ENCODE data around the gene GNAQ.

GNAQ gene

GRCh38 chr9:77710965-77711648, 320.5 kb downstream of the GNAQ start:
- no peak for TF ChIP-seq REST (IDR thresholded peaks at IDR 0.05; ENCODE audit: low read depth)
- TF ChIP-seq YY1 (IDR thresholded peaks at IDR 0.05; ENCODE audit: low read depth) = no peak
- TF ChIP-seq USF1 (IDR thresholded peaks at IDR 0.05) = no peak
- TF ChIP-seq EP300 (IDR thresholded peaks at IDR 0.05; ENCODE audit: borderline replicate concordance) = no peak
- no peak for TF ChIP-seq CEBPB (IDR thresholded peaks at IDR 0.05)
- no peak for TF ChIP-seq ZBTB7A (IDR thresholded peaks at IDR 0.05; ENCODE audit: low read depth)
- no peak for TF ChIP-seq TAF1 (IDR thresholded peaks at IDR 0.05; ENCODE audit: low read depth)
- no peak for TF ChIP-seq CREB1 (IDR thresholded peaks at IDR 0.05; ENCODE audit: low read depth)
- no peak for TF ChIP-seq TCF12 (IDR thresholded peaks at IDR 0.05; ENCODE audit: low read depth)
- no peak for TF ChIP-seq NFIC (IDR thresholded peaks at IDR 0.05)
- TF ChIP-seq RAD21 (IDR thresholded peaks at IDR 0.05; ENCODE audit: low read depth) = no peak
- TF ChIP-seq EGR1 (IDR thresholded peaks at IDR 0.05) = no peak
- TF ChIP-seq FOXM1 (IDR thresholded peaks at IDR 0.05; ENCODE audit: borderline replicate concordance, low read depth) = no peak
- no peak for TF ChIP-seq TEAD4 (IDR thresholded peaks at IDR 0.05)
- no peak for TF ChIP-seq MAX (IDR thresholded peaks at IDR 0.05)

DNA sequence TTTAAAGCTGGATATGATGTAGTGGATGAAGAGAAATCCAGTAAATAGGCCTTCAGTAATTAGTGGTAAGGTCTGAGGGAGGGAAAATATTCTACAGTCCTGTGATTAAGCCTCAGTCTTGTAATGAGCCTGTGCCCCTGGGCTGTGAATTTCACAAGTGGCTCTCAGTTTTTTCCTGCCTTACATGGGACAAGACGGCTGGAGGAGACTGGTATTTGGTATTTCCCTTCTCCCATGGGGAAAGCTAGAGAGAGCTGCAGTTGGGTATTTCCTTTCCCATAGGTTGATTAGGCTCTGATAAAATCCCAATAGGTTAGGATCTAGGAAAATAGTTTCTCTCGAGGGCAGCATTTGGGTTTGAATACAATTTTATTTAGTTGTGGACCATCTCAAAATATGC, 321.3 kb downstream of the GNAQ start:
- TF ChIP-seq EGR1 (IDR thresholded peaks at IDR 0.05) (no peak), REST (IDR thresholded peaks at IDR 0.05; ENCODE audit: low read depth) (no peak), USF1 (IDR thresholded peaks at IDR 0.05) (no peak), CREB1 (IDR thresholded peaks at IDR 0.05; ENCODE audit: low read depth) (no peak), CEBPB (IDR thresholded peaks at IDR 0.05) (no peak), TAF1 (IDR thresholded peaks at IDR 0.05; ENCODE audit: low read depth) (no peak), ZBTB7A (IDR thresholded peaks at IDR 0.05; ENCODE audit: low read depth) (no peak), MAX (IDR thresholded peaks at IDR 0.05) (no peak), NFIC (IDR thresholded peaks at IDR 0.05) (no peak), TCF12 (IDR thresholded peaks at IDR 0.05; ENCODE audit: low read depth) (no peak), EP300 (IDR thresholded peaks at IDR 0.05; ENCODE audit: borderline replicate concordance) (no peak), FOXM1 (IDR thresholded peaks at IDR 0.05; ENCODE audit: borderline replicate concordance, low read depth) (no peak), RAD21 (IDR thresholded peaks at IDR 0.05; ENCODE audit: low read depth) (no peak), YY1 (IDR thresholded peaks at IDR 0.05; ENCODE audit: low read depth) (no peak), TEAD4 (IDR thresholded peaks at IDR 0.05) (no peak)

DNA sequence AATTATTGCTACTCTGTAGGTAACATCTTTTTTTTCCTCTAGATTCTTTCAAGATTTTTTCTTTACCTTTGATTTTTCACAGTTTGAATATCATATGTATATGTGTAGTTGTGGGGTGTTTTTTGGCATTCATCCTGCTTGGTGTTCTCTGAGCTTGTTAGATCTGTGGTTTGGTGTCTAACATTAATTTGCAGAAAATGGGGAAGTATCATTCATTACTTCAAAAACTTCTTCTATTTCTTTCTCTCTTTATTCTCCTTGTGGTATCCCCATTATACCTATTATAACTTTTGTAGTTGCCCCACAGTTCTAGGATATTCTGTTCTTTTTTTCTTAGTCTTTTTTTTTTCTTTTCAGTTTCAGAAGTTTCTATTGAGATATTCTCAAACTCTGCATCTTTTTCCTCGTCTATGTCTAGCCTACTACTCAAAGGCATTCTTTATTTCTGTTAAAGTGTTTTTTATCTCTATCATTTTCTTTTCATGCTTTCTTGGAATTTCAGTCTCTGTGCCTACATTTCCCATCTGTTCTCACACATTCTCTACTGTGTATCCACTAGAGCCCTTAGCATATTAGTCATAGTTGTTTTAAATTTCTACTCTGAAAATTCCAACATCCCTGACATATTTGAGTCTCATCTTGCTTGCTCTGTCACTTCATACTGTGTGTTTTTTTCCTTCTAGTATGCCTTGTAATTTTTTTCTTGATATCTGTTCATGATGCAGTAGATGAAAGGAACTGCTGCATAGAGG, 323.4 kb downstream of the GNAQ start:
- no peak for TF ChIP-seq NFIC (IDR thresholded peaks at IDR 0.05)
- no peak for TF ChIP-seq REST (IDR thresholded peaks at IDR 0.05; ENCODE audit: low read depth)
- no peak for TF ChIP-seq ZBTB7A (IDR thresholded peaks at IDR 0.05; ENCODE audit: low read depth)
- TF ChIP-seq TEAD4 (IDR thresholded peaks at IDR 0.05) = no peak
- no peak for TF ChIP-seq YY1 (IDR thresholded peaks at IDR 0.05; ENCODE audit: low read depth)
- no peak for TF ChIP-seq TAF1 (IDR thresholded peaks at IDR 0.05; ENCODE audit: low read depth)
- no peak for TF ChIP-seq RAD21 (IDR thresholded peaks at IDR 0.05; ENCODE audit: low read depth)
- no peak for TF ChIP-seq EGR1 (IDR thresholded peaks at IDR 0.05)
- no peak for TF ChIP-seq CREB1 (IDR thresholded peaks at IDR 0.05; ENCODE audit: low read depth)
- no peak for TF ChIP-seq EP300 (IDR thresholded peaks at IDR 0.05; ENCODE audit: borderline replicate concordance)
- TF ChIP-seq FOXM1 (IDR thresholded peaks at IDR 0.05; ENCODE audit: borderline replicate concordance, low read depth) = no peak
- no peak for TF ChIP-seq TCF12 (IDR thresholded peaks at IDR 0.05; ENCODE audit: low read depth)
- TF ChIP-seq CEBPB (IDR thresholded peaks at IDR 0.05) = no peak
- TF ChIP-seq MAX (IDR thresholded peaks at IDR 0.05) = no peak
- no peak for TF ChIP-seq USF1 (IDR thresholded peaks at IDR 0.05)

All from Ishikawa (cell line).